Right lobe of liver (tissue), 6 donors: ENCODE results near the gene DPYD. TPM values are rescaled to one million over a fixed set of nuclear protein-coding genes. Genes with fewer than 3 reads are reported as not detected.

Experiments used
- ATAC-seq, 4 donors: fragments of 200-7000 bp; cut with Tn5 transposase; one replicate each; pipeline ENCODE4 v1.9.1; 2020; ENCODE audit warnings: mild to moderate bottlenecking in 4 of 4, moderate library complexity in 4 of 4
- DNase-seq, 3 donors: peaks; one replicate each; pipeline ENCODE4 v3.0.0-alpha.2; 2020
- H3K27ac ChIP-seq, 3 donors: fragments of 200-600 bp; one replicate each; pipeline ENCODE4 v1.8.0; 2022
- H3K27me3 ChIP-seq, 2 donors: fragments of 200-600 bp; one replicate each; pipeline ENCODE4 v1.8.0; 2022
- H3K36me3 ChIP-seq, 4 donors: fragments of 200-600 bp; sonication (generic) in 1 of 4; one replicate each; pipeline versions ENCODE4 v1.5.1 to v1.8.0; 2017 to 2022; ENCODE audit warnings: control low read depth in 1 of 4
- H3K4me1 ChIP-seq, 4 donors: fragments of 200-600 bp; sonication (generic) in 1 of 4; one replicate each; pipeline versions ENCODE4 v1.5.1 to v1.8.0; 2017 to 2022; ENCODE audit warnings: control low read depth in 1 of 4
- H3K4me3 ChIP-seq, 3 donors: fragments of 200-600 bp; one replicate each; pipeline ENCODE4 v1.8.0; 2022
- H3K9me3 ChIP-seq, 4 donors: fragments of 200-600 bp; sonication (generic) in 1 of 4; one replicate each; pipeline versions ENCODE4 v1.5.1 to v1.8.0; 2017 to 2022; ENCODE audit warnings: control low read depth in 1 of 4
- CTCF ChIP-seq, 4 donors: fragments of 200-600 bp in 3 of 4; fragments of 450-650 bp in 1 of 4; IDR thresholded peaks; one replicate each; pipeline versions ENCODE4 v1.5.1 to v1.8.0; 2016 to 2022; ENCODE audit warnings: antibody characterized with exemption in 4 of 4, mild to moderate bottlenecking in 2 of 4
- POLR2A ChIP-seq: fragments of 450-650 bp; IDR thresholded peaks from one replicate; pipeline ENCODE4 v1.6.1; 2017; ENCODE audit warnings: antibody characterized with exemption, mild to moderate bottlenecking
- WGBS: methylation state at CpG from one replicate; pipeline ENCODE4 v1.1.6; 2018; ENCODE audit warnings: low coverage, low lambda C conversion rate; ENCODE audit not compliant: insufficient coverage; ENCODE audit errors: missing lambda C conversion rate; 5-methylcytosine and 5-hydroxymethylcytosine counted together
- intact Hi-C, 2 donors: fragments of 100-400 bp; cut with DNase I; formaldehyde crosslinking; loops; one replicate each; pipeline versions ENCODE4 v1.11.2 to v1.14.1; 2022
- total RNA-seq, 6 experiments: library from RNA; depleted of rRNA in 2 of 6; stranded (reverse); fragments of >200 nt in 2 of 6; fragmentation: NEBNext Ultra II Directional in 3 of 6; extraction: Animal tissue kit (Norgen Biotek cat#: 25700) in 3 of 6; gene quantifications; one replicate each; pipeline versions ENCODE4 v1.1.0 to v1.2.4, GENCODE V29; 2016 to 2023
- donor health status: DM: no; HTN: yes; CAD: no.
- donor health status: DM: no; HTN: no; CAD: no.
- donor health status: DM: no; HTN: no; CAD: no.
- donor health status: DM: no; HTN: yes; CAD: no.
- donor health status: DM: no; HTN: yes; CAD: no.

DPYD gene
- total RNA-seq, 6 experiments from 2014 or later = 25.2 to 74.4 (median 40.0) TPM

GRCh38 chr1:97787231-97787630 lies 133.6 kb downstream of the DPYD start:
- DNase-seq (no peak), ATAC-seq (no peak)
- H3K4me3 ChIP-seq = no peak overlapping the region
- no peaks in the 10 kb centered on the region for H3K9me3 ChIP-seq
- TF ChIP-seq POLR2A (no peak), CTCF (IDR thresholded peaks at IDR 0.05) (no peak)
- no peaks in the 10 kb centered on the region for H3K36me3 ChIP-seq
- intact Hi-C loops = no loop called here
- WGBS = 78% methylated on average over 2 of the region's 2 CpGs
- H3K4me1 ChIP-seq = no peaks in the 10 kb centered on the region
- H3K27ac ChIP-seq = no peak overlapping the region
- no peaks in the 10 kb centered on the region for H3K27me3 ChIP-seq

DNA sequence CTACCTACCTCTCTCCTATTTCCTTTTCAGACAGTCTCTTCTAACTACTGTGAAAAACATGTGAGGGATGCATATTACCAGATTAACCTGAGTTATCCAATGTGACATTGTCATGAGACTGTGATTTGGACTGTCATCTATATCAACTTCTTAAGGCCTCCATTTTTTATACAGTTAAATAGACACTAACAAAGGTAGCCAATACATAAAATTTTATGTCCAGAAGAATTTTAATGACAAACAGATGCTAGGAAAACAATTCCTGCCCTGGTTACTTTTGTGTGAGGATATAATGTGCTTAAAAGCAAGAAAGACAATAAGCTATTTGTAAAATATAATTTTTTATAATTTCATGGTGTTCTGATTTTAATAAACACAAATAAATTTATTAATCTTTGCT lies 136.2 kb downstream of the DPYD start:
- ATAC-seq = no peak
- TF ChIP-seq POLR2A (no peak), CTCF (IDR thresholded peaks at IDR 0.05) (no peak)
- Histone ChIP-seq H3K27ac (no peak overlapping the region), H3K36me3 (no peaks in the 10 kb centered on the region), H3K4me1 (no peaks in the 10 kb centered on the region), H3K4me3 (no peak overlapping the region), H3K9me3 (no peaks in the 10 kb centered on the region), H3K27me3 (no peaks in the 10 kb centered on the region)
- intact Hi-C loops = no loop called here
- no peak for DNase-seq

DNA sequence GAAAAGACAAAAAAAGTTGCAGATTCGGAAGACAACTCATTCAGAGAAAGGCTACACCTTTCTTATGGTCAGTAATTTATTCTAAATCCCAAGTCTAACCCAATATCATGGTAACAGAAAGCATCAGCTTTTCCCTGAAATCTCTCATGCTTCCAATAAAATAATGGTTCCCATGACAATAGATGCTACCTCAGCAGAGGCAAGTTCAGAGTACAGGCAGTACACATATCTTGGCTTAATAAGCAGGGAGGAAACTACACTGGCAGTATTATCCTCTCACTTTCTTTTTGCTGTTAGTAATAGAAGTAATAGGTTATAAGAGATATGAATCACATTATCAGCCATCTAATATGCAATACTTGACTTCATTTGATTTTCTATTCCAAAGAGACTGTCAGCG lies 137.1 kb downstream of the DPYD start:
- H3K9me3 ChIP-seq = no peaks in the 10 kb centered on the region
- H3K4me3 ChIP-seq = no peak overlapping the region
- intact Hi-C loops = no loop called here
- no peaks in the 10 kb centered on the region for H3K4me1 ChIP-seq
- no peak for DNase-seq
- 89% methylated on average over 2 of the region's 2 CpGs for WGBS
- ATAC-seq = no peak
- TF ChIP-seq CTCF (IDR thresholded peaks at IDR 0.05) = no peak
- TF ChIP-seq POLR2A = no peak
- H3K27ac ChIP-seq = no peak overlapping the region
- H3K36me3 ChIP-seq = no peaks in the 10 kb centered on the region
- H3K27me3 ChIP-seq = no peaks in the 10 kb centered on the region

- Histone ChIP-seq H3K9me3 (no peaks in the 10 kb centered on the region), H3K4me1 (no peaks in the 10 kb centered on the region), H3K27ac (no peak overlapping the region), H3K27me3 (no peaks in the 10 kb centered on the region), H3K4me3 (no peak overlapping the region), H3K36me3 (no peaks in the 10 kb centered on the region)
- intact Hi-C loops = no loop called here
- DNase-seq (no peak), ATAC-seq (no peak)
- TF ChIP-seq POLR2A (no peak), CTCF (IDR thresholded peaks at IDR 0.05) (no peak)
- WGBS = 88% methylated on average over 4 of the region's 4 CpGs
These were observed 139.0 kb downstream of the DPYD start for GRCh38 chr1:97781762-97782337.

DNA sequence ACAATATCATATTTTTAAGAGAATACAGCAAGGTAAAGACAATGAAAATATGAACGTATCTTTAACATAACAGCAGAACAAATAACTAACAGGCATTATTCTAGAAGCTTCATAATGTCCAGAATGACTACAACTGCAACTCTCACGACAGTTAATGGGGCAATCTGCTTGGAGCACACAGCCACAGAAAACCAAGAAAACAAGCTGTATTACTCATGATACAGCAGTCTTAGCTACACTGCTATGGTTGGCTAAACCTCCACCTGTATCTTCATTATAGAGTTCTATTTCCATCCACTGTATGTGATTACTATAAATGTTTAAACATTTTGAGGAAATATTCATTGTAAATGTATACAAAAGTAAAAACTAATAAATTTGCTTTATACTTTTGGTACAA lies 139.9 kb downstream of the DPYD start:
- no peaks in the 10 kb centered on the region for H3K27me3 ChIP-seq
- H3K4me3 ChIP-seq = no peak overlapping the region
- no peak overlapping the region for H3K27ac ChIP-seq
- intact Hi-C loops = no loop called here
- no peak for TF ChIP-seq POLR2A
- WGBS = 96% methylated on average over 2 of the region's 2 CpGs
- ATAC-seq = no peak
- no peak for DNase-seq
- no peaks in the 10 kb centered on the region for H3K4me1 ChIP-seq
- peaks cover 0 to 7% (median 2%) of the 10 kb centered on the region in 4 donors for H3K36me3 ChIP-seq
- no peaks in the 10 kb centered on the region for H3K9me3 ChIP-seq
